Hepatocyte (in vitro differentiated cells): ENCODE data around the gene ASXL2. TPM values are rescaled to one million over a fixed set of nuclear protein-coding genes. Genes with fewer than 3 reads are reported as not detected.
A peak's percentile ranks its signal among the peaks of the same experiment; 100 is the strongest.

Source experiments
- DNase-seq: peaks from one replicate; pipeline ENCODE4 v3.0.0-alpha.2; 2016; ENCODE audit warnings: low spot score
- H2AFZ ChIP-seq: fragments of 200-600 bp; sonication (generic); 2 replicates; pipeline ENCODE4 v1.6.0; 2016; ENCODE audit warnings: antibody characterized with exemption, mild to moderate bottlenecking
- H3K27ac ChIP-seq: fragments of 200-600 bp; sonication (generic); 2 replicates; pipeline ENCODE4 v1.5.1; 2016; ENCODE audit warnings: mild to moderate bottlenecking
- H3K27me3 ChIP-seq: fragments of 200-600 bp; sonication (generic); 2 replicates; pipeline ENCODE4 v1.6.1; 2016
- H3K36me3 ChIP-seq: fragments of 200-600 bp; sonication (generic); replicated peaks from 2 replicates; pipeline ENCODE4 v1.5.1; 2016; ENCODE audit warnings: low read depth; ENCODE audit not compliant: insufficient read depth
- H3K4me1 ChIP-seq: fragments of 200-600 bp; sonication (generic); 2 replicates; pipeline ENCODE4 v1.5.1; 2016; ENCODE audit warnings: mild to moderate bottlenecking, moderate library complexity; ENCODE audit not compliant: insufficient read depth
- H3K4me2 ChIP-seq: fragments of 200-600 bp; sonication (generic); 2 replicates; pipeline ENCODE4 v1.6.0; 2016
- H3K4me3 ChIP-seq: fragments of 200-600 bp; sonication (generic); 2 replicates; pipeline ENCODE4 v1.5.1; 2016; ENCODE audit warnings: mild to moderate bottlenecking
- H3K79me2 ChIP-seq: fragments of 200-600 bp; sonication (generic); 2 replicates; pipeline ENCODE4 v1.6.0; 2017; ENCODE audit warnings: mild to moderate bottlenecking
- H3K9me2 ChIP-seq: fragments of 200-600 bp; sonication (generic); replicated peaks from 2 replicates; pipeline ENCODE4 v1.6.0; 2017; ENCODE audit warnings: mild to moderate bottlenecking; ENCODE audit not compliant: insufficient read depth
- H3K9me3 ChIP-seq: fragments of 200-600 bp; sonication (generic); 2 replicates; pipeline ENCODE4 v1.5.1; 2016; ENCODE audit warnings: low read depth, mild to moderate bottlenecking
- H4K20me1 ChIP-seq: fragments of 200-600 bp; sonication (generic); 2 replicates; pipeline ENCODE4 v1.6.0; 2016; ENCODE audit warnings: mild to moderate bottlenecking; ENCODE audit not compliant: insufficient read depth, poor library complexity, severe bottlenecking
- EZH2 ChIP-seq: fragments of 200-600 bp; sonication (generic); IDR thresholded peaks from 2 replicates; pipeline ENCODE4 v1.6.1; 2016; ENCODE audit warnings: antibody characterized with exemption, mild to moderate bottlenecking, borderline replicate concordance
- EZH2phosphoT487 ChIP-seq: fragments of 200-600 bp; sonication (generic); IDR thresholded peaks from one replicate; pipeline ENCODE4 v1.6.1; 2018; ENCODE audit warnings: antibody characterized with exemption, mild to moderate bottlenecking, low read depth, moderate library complexity; ENCODE audit not compliant: unreplicated experiment, severe bottlenecking
- WGBS: methylation state at CpG from one replicate; pipeline ENCODE4 v1.1.6; 2016; ENCODE audit warnings: low lambda C conversion rate; ENCODE audit errors: missing lambda C conversion rate; 5-methylcytosine and 5-hydroxymethylcytosine counted together
- polyA plus RNA-seq: library from polyadenylated mRNA; unstranded; fragments of >200 nt; fragmentation: Nextera tagmentation; extraction: Ambion mirVana; gene quantifications from 2 replicates; pipeline ENCODE4 v1.2.1, GENCODE V29; 2016
- total RNA-seq: library from RNA; depleted of rRNA; stranded (reverse); fragments of >200 nt; gene quantifications from 2 replicates; pipeline ENCODE4 v1.2.3, GENCODE V29; 2014
- TF ChIP-seq, protein P1 (sequence below): fragments of 200-600 bp; sonication (generic); IDR thresholded peaks from 2 replicates; pipeline ENCODE4 v1.5.1; 2016; ENCODE audit warnings: antibody characterized with exemption, mild to moderate bottlenecking; ENCODE audit not compliant: poor library complexity

The ASXL2 gene
- total and polyA plus RNA-seq, 2 experiments from 2014 or later, result 4.3 to 13.3 TPM

DNA sequence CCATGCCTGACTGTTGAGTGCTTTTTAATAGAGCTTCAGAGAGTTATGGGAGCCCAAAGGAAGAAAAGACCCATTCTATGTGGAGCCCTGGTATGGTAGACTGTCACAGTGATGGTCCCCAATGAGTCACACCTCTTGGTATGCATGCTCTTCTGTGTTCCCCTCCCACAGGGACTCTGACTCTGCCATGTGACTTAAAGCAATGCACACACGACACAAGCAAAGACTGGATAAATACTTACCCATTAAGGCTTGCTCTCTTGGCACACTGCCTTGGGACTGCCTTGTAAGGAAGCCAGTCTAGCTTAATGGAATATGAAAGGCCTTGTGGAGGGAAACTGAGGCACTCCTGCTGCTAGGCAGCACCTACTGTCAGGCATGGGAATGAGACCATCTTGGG lies 188.2 kb downstream of the ASXL2 start:
- Histone ChIP-seq H4K20me1 (no peaks in the 10 kb centered on the region), H3K36me3 (no peaks in the 10 kb centered on the region), H3K9me2 (no peaks in the 10 kb centered on the region), H2AFZ (no peak overlapping the region), H3K4me3 (no peak overlapping the region), H3K27ac (peak overlapping the region; percentile 12), H3K27me3 (no peaks in the 10 kb centered on the region), H3K4me1 (no peaks in the 10 kb centered on the region), H3K4me2 (no peak overlapping the region), H3K9me3 (no peaks in the 10 kb centered on the region), H3K79me2 (no peaks in the 10 kb centered on the region)
- WGBS, result 18% methylated on average over 1 of the region's 1 CpG
- peak; percentile 67 for DNase-seq
- TF ChIP-seq, protein P1, sequence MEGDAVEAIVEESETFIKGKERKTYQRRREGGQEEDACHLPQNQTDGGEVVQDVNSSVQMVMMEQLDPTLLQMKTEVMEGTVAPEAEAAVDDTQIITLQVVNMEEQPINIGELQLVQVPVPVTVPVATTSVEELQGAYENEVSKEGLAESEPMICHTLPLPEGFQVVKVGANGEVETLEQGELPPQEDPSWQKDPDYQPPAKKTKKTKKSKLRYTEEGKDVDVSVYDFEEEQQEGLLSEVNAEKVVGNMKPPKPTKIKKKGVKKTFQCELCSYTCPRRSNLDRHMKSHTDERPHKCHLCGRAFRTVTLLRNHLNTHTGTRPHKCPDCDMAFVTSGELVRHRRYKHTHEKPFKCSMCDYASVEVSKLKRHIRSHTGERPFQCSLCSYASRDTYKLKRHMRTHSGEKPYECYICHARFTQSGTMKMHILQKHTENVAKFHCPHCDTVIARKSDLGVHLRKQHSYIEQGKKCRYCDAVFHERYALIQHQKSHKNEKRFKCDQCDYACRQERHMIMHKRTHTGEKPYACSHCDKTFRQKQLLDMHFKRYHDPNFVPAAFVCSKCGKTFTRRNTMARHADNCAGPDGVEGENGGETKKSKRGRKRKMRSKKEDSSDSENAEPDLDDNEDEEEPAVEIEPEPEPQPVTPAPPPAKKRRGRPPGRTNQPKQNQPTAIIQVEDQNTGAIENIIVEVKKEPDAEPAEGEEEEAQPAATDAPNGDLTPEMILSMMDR, result no peak
- TF ChIP-seq EZH2 (no peak), EZH2phosphoT487 (no peak)

DNA sequence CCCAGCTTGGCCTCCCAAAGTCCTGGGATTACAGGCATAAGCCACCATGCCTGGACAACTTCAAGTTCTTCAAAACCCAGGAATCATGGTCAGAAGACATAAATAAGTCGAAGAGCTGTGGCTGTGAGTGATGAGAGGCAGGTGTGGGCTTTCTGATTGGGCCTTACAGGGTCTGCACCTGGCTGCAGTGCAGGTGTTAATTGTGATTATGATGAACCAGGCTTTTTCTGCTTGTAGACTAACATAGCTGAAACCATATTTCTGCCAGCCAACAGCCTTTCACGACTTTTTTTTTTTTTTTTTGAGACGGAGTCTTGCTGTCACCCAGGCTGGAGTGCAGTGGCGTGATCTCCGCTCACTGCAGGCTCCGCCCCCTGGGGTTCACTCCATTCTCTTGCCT lies 190.1 kb downstream of the ASXL2 start:
- no peaks in the 10 kb centered on the region for H4K20me1 ChIP-seq
- no peak overlapping the region for H2AFZ ChIP-seq
- no peaks in the 10 kb centered on the region for H3K4me1 ChIP-seq
- WGBS, result 95% methylated on average over 6 of the region's 6 CpGs
- no peaks in the 10 kb centered on the region for H3K9me3 ChIP-seq
- H3K27me3 ChIP-seq, result no peaks in the 10 kb centered on the region
- H3K4me2 ChIP-seq, result no peak overlapping the region
- no peak for DNase-seq
- TF ChIP-seq, protein P1, result no peak
- no peak overlapping the region for H3K4me3 ChIP-seq
- H3K36me3 ChIP-seq, result no peaks in the 10 kb centered on the region
- H3K27ac ChIP-seq, result no peak overlapping the region
- no peaks in the 10 kb centered on the region for H3K79me2 ChIP-seq
- no peaks in the 10 kb centered on the region for H3K9me2 ChIP-seq

DNA sequence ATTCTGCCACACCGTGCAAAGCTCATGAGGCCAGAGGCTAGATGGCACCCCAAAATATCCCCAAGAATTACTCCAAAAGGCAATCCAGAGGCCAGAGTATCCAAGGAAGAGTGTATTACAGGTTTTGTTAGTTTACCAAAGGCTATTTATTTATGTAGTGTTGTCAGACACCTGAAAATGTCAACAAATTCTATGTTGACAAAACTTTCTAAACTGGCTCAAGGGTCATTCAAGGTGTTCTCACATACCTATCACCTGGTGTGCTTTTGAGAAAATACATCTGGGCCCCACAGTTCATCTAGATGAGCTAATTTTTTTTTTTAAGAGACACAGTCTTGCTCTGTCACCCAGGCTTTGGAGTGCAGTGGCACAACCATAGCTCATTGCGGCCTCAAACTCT lies 192.5 kb downstream of the ASXL2 start:
- no peak overlapping the region for H3K4me2 ChIP-seq
- no peak for DNase-seq
- WGBS, result 93% methylated on average over 2 of the region's 2 CpGs
- H3K36me3 ChIP-seq, result no peaks in the 10 kb centered on the region
- H3K4me1 ChIP-seq, result no peaks in the 10 kb centered on the region
- H4K20me1 ChIP-seq, result no peaks in the 10 kb centered on the region
- no peaks in the 10 kb centered on the region for H3K27me3 ChIP-seq
- H3K4me3 ChIP-seq, result no peak overlapping the region
- no peaks in the 10 kb centered on the region for H3K79me2 ChIP-seq
- H3K9me3 ChIP-seq, result no peaks in the 10 kb centered on the region
- no peak overlapping the region for H3K27ac ChIP-seq
- H2AFZ ChIP-seq, result no peak overlapping the region
- no peaks in the 10 kb centered on the region for H3K9me2 ChIP-seq
- TF ChIP-seq EZH2phosphoT487, result no peak
- no peak for TF ChIP-seq EZH2
- TF ChIP-seq, protein P1, result no peak
